Activated T-cell treated with anti-CD3 and anti-CD28 coated beads for 4 hours (primary cell): ENCODE data around the gene UBL5.

Experiments
- DNase-seq: peaks from one replicate; pipeline ENCODE4 v3.0.0-alpha.2; 2020

The UBL5 gene

DNA sequence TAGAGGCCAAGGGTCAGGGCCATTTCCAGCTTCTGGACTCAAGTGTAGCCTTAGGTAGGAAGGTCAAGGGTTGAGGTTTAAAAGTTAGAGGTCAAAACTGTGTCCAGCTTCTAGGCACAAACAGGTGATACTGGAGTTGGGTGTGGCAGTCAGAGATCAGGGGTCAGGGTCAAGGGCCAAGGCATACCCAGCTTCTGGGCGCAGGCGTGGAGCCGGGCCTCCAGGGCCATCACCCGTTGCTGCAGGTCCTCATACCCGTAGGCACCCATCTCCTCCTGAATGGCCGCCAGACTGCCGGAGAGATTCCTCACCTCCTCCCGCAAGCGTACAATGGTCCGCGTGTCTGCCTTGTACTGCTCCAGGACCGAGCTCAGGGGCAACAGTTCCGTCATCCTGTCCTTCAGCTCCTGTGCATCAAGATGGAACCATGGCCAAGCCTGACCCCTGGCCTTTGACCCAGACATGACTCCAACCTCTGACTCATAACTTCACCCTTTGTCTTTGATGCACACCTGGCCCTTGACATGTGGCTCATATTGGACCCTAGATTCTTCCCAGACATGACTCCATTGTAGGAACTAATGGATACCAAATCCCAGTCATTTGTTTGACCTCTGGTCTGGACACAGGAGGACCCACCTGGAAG lies 29.5 kb downstream of the UBL5 start:
- DNase-seq = no peak

GRCh38 chr19:9857920-9858746 lies 30.4 kb downstream of the UBL5 start:
- no peak for DNase-seq

- DNase-seq = no peak
Measured at GRCh38 chr19:9858766-9859165, 31.0 kb downstream of the UBL5 start.

DNA sequence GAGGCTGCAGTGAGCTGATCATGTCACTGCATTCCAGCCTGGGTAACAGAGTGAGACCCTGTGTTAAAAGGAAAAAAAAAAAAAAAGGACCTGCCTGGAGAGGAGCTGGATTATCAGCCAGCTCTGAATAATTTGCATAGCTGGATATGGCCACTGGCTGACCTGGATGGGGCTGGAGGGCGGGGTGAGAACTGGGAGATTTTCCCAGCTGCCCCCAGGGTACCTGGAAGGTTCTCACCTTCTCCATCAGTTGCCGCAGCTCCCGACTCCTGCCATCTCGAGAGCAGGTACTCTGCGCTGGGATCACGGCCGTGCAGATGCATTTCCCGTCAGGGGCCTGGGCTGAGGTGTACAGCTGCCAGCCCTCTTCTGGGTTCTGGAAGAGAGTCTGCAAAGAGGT lies 32.7 kb downstream of the UBL5 start:
- no peak for DNase-seq

DNA sequence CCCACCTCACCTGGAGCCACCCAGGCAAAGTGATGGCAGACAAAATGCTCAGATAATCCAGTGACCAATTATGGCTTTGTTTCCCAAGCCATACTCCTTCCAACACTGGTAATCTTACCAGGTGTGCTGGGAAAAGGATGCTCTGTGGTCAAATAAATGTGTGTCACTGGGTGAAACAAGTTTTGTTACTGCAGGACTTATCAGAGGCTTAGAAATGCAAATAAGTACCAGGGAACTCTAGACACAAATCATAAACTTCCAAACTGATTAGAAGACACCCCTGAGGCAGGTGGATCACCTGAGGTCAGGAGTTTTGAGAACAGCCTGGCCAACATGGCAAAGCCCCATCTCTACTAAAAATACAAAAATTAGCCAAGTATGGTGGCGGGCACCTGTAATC lies 33.8 kb downstream of the UBL5 start:
- DNase-seq = no peak

GRCh38 chr19:9862938-9863337 lies 35.2 kb downstream of the UBL5 start:
- no peak for DNase-seq

GRCh38 chr19:9863759-9864158 lies 36.0 kb downstream of the UBL5 start:
- no peak for DNase-seq

GRCh38 chr19:9865732-9866501 lies 38.2 kb downstream of the UBL5 start:
- DNase-seq = no peak

DNA sequence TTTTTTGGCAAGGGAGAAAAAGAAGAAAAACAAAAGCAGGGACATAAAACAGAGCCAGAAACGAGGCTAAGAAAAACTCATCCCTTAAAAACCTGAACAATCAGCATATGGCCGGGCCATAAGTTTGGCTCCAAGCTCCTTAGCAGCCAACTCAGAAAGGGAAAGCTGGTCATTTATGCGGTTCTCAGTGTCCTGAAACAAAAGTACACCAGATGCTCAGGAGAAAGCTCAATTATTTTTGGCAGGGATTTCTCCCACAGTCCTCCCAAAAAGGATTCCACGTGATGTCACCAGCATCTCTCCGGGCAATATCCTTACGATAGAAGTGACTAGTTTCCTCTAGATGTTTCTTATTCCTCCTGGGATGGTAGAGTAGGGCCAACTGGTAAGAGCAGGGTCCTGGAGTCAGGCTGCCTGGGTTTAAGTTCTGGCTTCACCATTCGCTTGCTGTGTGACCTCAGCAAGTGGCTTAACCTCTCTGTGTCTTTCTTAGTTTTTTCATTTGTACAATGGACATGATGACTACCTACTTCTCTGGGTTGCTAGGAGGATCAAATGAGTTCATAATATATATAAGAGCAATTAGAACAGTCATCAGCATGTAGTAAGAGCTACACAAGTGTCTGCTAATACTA lies 41.4 kb downstream of the UBL5 start:
- no peak for DNase-seq

DNA sequence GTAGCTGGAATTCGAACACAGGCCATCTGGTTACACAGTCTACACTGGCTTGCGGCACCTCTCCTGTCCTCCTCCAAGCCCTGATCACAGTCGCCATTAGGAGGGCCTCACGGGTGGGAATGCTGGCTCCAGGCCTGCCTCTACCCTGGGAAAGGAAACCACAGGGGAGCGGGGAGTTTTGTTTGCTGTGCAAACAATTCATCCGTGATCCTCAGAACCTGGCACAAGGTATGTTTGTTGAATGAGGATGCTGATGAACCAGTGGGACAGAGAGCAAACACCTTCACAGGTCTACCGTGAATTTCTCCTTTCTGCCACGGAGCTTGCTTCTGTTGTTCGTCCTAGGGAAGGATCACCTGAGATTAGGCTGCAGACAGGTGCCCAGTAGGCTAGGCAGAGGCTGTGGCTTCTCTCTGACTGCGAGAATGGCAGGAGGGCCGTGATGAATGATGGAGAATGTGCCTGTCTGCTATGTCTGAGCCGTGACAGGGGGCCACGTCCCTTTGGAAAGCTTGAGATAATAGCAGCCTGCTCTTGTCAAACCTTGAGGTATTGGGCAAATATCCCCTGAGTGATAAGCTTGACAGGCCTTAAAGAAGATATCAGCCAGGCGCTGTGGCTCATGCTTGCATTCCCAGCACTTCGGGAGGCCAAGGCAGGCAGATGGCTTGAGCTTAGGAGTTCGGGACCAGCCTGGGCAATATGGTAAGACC lies 44.1 kb downstream of the UBL5 start:
- DNase-seq = no peak

DNA sequence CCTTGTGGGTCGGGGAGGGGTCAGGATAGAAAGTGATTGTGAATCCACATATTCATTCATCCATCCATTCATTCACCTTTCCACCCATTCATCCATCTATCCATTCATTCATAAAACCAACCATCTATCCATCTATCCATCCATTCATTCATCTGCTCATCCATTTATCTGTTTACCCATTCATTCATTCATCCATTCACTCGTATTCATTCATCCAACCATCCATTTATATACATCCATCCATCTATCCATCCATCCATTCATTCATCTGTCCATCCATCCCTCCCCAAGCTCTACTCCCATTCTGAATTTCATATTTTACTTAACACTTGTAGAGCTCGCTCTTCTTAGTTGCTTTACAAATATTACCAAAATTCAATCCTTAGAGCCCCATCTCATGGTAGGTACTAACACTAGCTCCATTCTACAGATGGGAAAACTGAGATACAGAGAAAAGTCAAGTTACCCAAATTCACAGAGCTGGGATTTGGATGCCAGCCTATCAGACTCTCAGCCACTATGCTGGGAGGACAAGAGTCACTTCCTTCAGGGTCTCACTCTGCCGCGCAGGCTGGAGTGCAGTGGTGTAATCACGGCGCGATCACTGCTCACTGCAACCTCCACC lies 45.0 kb downstream of the UBL5 start:
- DNase-seq = no peak

GRCh38 chr19:9875031-9875627 lies 47.4 kb downstream of the UBL5 start:
- DNase-seq = no peak

- DNase-seq = no peak
Measured at GRCh38 chr19:9875796-9876195, 48.1 kb downstream of the UBL5 start.

DNA sequence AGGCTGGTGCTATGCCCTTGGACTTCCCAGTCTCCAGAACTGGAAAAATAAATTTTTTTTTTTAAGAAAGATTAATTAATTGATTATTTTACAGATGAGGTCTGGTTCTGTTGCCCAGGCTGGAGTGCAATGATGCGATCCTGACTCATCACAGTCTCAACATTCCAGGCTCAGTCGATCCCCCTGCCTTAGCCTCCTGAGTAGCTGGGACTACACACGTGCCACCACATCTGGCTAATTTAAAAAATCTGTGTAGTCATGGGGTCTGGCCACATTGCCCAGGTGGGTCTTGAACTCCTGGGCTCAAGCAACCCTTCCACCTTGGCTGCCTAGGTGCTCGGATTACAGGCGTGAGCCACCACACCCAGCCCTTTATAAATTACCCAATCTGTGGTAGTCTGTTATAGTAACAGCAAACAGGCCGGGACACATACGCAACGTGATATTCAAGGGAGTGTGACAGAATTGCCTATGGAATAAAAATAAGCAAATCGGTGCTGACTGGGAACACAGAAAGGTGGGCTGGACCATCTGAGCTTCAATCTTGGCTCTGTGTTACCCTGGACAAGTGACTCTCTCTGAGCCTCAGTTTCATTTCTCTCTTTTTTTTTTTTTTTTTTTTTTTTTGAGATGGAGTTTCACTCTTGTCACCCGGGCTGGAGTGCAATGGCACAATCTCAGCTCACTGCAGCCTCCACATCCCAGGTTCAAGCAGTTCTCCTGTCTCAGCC lies 50.2 kb downstream of the UBL5 start:
- no peak for DNase-seq

DNA sequence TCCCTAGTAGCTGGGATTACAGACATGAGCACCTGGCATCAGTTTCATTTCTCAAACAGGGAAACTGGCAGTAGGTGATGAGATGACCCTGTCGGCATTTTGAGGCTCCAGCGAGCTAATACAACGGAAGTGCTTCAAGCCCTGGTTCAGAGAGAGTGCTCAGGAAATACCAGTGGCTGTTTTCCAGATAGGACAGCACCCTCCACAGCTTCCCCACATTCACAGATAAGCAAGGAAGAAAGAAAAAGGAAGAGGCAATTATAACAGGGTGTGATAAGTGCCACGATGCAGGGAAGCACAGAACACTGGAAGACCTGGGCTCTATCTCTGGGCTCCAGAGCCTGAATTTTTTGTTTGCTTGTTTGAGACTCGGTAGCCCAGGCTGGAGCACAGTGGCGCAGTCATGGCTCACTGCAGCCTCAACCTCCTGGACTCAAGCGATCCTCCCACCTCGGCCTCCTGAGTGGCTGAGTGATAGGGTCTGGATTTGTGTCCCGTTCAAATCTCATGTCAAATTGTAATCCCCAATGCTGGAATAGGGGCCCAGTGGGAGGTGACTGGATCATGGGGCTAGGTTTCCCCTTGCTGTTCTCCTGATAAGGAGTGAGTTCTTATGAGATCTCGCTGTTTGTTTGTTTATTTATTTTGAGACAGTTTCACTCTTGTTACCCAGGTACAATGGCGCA lies 50.9 kb downstream of the UBL5 start:
- no peak for DNase-seq
